HG03039 (cell line): ENCODE measurements around the gene ATP5PO.

Source experiments
- ATAC-seq: cut with Tn5 transposase; IDR thresholded peaks from one replicate; pipeline ENCODE4 v1.9.1; 2021; ENCODE audit warnings: mild to moderate bottlenecking, moderate library complexity; ENCODE audit not compliant: unreplicated experiment

The ATP5PO gene, protein sequence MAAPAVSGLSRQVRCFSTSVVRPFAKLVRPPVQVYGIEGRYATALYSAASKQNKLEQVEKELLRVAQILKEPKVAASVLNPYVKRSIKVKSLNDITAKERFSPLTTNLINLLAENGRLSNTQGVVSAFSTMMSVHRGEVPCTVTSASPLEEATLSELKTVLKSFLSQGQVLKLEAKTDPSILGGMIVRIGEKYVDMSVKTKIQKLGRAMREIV

DNA sequence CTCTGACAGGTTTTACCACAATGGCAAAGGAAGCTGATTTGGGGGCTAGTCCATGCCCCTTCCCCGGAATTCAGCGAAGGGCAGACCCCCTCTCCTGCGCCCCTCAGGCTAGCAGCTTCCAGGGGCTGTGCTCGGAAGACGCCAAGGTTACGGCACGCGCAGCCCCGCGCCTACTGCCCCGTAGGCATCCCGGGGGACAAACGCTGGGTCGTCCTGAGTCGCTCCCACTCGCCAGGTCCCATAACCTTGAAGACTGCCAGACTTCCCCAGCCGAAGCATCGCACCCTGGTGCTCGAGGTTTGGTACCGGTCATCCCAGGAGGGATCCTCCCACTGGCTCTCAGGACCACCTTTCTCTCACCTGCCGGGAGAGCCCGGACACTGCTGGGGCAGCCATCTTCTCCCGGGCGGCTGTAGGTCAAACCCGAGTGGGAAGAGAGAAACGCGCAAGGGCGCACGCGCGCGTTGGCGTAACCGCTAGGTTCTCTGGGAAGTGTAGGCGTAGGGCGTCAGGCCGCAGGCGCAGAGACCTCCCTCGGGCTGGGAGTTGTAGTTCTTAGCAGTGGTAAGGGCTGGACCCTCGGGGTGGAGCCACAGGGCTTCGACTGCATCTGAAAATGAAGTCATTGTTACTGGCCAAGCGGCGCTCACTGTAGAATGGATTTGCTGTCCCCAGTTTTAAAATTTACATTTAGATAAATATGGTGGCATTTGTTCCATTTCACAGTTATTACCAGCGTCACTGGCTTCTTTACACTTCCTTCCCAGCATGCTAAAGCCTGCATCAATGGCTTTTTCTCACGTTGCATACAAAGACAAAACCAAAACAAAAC lies at the start of gene ATP5PO:
Gene ATP5PO (minus strand): TSS at position 437 of the 832 bp plus-strand sequence. CDS start 41 bp downstream, at position 396.
- peak; percentile 97 for ATAC-seq

DNA sequence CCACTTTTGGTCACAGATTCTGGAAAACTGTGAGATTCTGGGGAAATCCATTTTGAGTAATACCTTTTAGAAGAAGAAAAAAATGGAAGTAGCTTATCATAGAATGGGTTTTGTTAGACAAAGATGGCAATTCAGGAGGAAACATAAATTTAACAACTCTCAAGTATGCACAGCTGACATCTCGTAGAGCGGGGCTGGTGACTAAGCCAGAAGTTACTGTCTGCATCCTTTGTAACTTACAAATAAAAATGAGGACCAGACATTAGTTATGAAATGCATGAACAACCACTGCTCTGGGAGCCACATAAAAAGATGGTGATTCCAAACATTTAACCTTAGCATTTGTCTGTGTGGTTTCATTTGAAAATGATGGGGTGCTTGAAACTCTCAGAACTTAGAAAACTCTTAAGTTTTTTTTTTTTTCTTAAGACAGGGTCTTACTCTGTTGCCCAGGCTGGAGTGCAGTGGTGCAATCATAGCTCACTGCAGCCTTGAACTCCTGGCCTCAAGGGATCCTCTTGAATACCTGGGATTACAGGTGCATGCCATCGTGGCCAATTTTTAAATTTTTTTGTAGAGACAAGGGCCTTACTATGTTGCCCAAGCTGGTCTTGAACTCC lies 49.2 kb upstream of the ATP5PO start:
- ATAC-seq: no peak

DNA sequence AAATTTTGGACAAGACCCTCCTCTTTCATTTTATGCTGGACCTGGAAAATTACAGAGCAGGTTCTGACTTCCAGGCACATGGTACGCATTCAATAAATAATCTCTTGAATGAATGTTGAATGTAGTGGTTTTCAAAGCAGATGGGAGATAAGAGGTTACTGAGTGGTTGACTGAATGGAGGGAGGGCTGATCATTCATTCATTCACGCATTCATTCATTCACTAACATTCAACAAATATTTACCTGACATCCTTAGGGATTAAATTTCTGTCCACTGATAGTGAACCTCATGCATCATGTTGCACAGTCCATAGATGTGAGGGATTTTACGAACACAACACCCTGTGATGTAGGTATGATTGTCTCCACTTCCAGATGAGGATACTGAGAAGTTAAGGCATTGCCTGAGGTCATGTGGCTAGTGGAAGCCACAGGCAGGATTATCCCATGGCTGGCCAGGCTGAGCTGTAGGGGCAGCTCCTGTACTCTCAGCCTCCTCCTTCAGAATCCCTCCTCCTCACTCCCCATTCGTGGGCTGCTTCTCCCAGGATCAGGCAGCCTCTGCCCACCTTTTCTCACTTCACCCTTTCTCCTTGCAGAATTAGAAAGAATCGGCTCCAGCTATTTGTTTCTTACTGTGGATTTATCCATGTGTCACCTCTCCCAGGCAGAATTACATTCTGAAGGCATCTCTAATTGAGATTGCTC lies 48.4 kb upstream of the ATP5PO start:
- no peak for ATAC-seq

DNA sequence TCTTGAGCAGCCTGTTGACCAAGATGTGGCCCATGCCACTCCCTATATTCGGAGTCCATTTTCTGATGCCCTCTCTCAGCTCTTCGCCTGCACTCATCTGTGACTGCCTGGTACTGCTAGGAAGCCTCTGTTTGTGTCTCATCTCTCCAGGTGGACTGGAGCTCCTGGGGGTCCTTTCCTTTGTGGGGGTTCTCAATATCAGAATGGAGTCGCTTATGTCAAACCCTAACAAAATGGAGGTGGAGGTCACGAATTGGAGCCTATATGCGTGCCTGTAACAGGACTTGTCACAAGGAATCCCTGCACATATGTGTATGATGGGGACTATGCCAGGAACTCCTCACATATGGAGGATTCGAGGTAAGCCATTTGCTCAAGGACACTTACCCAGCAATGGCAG lies 46.7 kb upstream of the ATP5PO start:
- ATAC-seq: no peak

DNA sequence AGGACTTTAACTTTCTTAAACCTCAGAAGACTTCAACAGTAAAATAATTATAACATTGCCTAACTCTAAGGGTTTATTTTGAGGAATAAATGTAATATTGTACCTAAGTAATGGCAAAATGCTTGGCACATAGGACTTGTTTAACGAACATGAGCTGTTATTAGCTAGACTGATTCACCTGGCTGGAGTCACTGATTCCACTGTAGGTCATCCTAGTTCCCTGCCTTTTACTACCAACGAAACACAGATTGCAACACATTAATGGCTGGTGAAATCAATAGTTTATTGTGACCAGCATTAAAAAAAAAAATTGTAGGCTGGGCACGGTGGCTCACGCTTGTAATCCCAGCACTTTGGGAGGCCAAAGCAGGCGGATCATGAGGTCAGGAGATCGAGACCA lies 45.5 kb upstream of the ATP5PO start:
- ATAC-seq: no peak

DNA sequence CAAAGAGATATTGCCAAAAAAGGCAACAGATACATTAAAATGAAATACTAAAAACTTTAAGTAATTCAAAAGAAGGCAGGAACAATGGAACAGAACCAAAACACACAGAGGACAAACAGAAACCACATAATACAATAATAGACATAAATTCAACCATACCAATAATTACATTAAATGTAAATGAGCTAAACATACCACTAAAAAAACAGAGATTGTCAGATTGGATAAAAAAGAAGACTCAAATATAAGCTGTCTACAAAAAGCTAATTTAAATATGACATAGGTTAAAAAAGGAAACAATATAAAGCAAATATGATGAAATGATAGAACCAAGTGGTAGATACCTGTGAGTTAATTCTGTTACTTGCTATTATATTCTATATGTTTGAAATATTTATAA lies 44.1 kb upstream of the ATP5PO start:
- no peak for ATAC-seq

DNA sequence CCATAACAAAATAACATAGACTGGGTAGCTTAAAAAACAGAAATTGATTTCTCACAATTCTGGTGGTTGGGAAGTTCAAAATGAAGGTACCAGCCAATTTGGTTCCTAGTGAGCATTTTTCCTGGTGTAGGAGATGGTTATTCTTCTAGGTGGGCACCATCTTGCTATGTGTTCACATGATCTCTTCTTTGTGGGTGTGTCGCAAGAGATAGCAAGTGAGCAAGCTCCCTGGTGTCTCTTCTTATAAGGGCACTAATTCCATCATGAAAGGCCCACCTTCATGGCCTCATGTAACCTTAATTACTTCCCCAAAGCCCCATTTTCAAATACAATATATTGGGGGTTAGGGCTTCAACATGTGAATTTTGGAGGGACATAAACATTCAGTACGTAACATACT lies 38.8 kb upstream of the ATP5PO start:
- no peak for ATAC-seq

DNA sequence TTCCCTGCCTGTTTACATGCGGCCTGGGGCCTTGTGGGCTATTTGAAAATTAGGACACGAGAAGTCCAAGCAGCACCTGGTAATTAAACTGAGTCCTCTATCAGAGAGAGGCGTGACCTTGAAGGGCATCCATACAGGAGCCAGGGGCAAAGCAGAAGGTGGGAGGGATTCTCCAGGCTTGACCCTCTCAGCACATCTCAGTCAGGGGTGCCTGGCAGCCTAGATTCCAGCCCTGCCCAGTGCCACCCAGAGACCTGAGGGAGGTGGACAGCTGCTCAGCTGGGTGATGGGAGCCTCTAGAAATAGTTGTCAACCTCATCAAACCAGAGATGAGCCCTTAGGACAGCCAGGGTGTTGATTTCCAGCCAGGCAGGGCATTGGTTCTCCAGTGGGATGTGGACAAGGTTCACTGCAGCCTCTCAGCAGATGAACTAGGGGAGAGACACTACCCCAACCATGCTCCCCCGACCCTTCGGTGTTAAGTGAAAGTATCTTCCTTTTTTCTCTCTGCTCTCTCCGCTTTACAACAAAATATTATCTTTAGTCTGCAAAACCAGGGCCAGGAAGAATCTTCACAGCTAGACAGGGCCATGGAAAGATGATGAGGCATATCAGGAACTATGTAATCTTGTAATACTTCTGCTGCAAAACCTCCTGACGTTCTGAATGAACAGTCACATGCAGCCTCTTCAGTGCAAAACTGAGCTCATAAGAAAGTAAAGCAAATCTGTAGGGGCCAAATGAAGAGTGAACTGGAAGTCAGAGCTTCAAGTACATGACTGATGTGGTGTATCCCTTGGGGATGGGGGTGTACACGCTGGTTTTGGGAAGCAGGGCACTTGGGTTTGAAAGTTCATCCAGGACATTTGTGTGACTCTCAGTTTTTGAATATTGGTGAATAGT lies 35.9 kb upstream of the ATP5PO start:
- ATAC-seq: no peak

DNA sequence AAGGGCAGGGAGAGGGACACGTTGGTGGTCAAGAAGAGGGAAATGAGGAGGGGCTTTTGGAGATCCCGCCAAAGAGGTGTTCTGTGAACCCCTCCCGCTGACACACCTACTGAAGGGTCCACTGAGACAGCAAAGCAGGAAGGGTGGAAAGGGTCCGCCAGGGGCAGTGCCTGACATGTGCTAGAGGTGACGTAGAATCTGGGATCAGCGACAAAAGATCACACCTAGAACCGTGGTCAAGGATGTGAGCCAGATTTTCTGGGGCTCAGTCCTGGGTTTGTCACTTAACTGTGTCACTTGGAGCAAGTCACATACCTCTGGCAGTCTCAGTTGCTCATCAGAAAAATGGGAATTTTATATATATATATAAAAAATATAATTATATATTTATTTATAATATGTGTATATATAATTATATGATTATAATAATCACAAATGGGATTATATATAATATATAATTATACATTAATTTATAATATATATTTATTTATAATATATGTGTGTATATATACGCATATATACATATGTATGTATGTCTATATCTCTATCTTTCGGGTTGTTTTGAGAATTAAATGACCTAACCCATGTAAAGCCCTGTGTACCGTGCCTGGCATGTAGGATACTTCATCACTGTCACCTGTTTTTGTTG lies 35.0 kb upstream of the ATP5PO start:
- no peak for ATAC-seq

DNA sequence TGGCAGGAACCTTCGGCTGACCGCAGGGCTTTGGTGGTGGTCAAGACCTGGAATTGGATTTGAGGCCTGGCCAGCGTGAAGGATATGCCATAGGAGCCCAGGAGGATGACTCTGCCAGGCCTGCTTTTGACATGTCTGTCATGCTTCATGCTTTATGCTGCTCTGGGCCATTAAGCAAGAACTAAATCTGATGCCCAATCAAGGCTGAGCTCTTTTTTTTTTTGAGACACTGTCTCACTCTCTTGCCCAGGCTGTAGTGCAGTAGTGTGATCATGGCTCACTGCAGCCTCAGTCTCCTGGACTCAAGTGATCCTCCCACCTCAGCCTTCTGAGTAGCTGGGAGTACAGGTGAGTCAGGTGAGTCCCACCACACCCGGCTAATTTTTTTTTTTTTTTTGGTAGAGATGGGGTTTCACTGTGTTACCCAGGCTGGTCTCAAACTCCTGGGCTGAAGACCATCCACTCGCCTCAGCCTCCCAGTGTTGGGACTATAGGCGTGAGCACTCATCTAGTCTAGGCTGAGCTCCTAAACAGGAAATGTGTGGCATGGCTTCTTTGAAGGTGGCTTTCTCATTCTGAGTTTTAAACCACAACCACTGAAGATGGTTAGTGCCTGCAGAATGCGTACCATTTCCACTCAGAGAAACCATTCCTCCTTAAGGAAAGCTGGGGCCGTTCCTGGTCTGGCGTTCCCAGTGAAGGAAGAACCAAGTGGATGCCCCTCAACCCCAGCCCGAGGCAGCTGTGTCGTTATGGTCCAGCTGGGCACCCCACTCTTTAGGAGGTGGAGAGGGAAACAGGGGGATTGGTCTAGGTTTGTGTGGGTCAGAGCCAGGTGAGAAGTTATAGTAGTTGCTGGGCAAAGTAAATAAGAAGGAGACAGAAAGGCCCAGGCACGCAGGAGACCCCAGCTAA lies 34.2 kb upstream of the ATP5PO start:
- no peak for ATAC-seq

DNA sequence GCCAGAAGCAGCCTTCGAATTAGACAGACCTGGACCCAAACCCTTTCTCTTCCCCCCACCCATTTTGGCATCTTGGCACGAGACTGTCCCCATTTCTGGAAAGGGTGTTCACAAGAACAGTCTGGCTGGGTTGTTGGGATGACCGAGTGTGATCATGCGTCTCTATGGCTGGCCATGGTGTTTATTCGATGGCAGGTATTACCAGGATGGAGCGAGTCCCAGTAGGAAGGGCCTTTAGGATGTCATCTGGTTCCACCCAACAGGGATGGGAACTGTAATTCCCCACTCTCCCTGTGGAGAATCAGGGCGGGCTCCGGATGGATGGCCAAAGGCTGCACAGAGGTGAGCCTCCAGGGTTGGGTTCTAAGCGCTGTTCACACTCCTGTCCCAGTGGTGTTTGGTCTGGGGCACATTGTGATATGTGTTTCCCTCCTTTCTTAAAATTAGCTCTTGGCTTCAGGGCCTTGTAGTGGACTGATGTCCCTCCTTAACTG lies 33.4 kb upstream of the ATP5PO start:
- ATAC-seq: no peak

DNA sequence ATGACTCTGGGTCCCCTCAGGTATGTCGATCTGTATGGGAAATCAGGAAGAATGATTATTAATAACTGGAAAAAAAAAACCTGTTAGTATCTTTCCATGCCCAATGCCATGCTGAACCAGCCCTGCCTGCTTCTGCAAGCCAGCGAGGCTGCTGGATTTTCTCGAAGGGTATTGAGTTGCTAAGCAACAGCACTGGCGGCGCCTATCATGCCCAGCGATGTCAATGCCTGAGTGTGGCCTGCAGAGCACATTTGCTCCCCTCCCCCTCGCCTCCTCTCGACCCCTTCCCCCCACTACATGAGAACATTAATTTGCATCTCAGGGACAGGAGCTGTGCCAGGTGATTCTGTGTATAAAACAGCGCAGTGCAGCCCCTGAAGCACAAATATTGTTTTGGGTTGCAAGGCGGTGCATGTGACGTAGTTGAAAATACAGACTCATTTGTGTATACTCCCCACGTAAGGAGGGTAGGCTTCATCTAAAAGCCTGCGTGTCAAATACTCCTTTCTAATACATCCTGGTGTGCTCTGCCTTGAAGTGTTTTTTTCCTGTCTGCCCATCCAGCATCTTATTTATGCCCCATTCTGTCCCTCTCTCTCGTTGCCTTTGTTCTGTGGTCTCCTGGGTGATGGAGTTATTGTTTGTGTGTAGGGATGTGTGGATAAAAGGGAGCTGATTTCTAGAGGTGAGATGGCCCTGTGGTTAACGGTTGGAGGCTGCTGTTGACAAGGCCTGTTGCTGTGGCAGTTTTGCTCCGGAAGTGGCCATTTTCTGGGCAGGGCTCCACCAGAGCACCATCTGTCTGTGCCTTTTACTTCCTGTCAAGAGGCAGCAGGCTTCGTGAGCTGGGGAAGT lies 32.7 kb upstream of the ATP5PO start:
- ATAC-seq: peak; percentile 34

DNA sequence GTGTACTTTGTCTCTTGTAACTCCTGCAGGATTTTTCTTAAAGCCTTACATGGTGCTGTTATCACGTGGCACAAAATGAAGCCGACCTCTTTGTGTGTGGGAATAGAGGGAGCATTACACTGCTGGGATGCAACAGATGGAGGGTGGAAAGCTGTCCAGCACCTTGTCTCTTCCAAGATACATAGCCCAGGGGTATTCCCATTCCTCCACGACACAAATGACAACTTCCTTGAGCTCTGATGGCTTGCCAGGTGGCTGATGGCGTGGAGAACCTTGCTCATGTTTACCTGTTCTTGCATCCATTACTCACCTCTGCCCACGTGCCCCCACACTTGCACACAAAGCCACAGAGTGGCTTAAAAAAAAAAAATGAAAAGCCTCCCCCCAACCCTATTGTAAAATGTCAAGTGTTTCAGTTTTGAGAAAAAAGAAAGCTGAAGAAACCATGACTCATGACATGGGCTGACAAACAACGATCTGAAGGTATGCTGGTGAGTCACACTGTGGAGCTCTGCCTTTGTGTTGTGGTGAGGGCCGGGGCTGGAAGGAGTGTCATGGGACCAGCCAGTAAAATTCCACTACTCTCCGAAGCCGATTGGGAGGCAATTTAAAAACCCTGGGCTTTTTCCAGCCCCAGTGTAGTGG lies 32.0 kb upstream of the ATP5PO start:
- ATAC-seq: peak; percentile 58

DNA sequence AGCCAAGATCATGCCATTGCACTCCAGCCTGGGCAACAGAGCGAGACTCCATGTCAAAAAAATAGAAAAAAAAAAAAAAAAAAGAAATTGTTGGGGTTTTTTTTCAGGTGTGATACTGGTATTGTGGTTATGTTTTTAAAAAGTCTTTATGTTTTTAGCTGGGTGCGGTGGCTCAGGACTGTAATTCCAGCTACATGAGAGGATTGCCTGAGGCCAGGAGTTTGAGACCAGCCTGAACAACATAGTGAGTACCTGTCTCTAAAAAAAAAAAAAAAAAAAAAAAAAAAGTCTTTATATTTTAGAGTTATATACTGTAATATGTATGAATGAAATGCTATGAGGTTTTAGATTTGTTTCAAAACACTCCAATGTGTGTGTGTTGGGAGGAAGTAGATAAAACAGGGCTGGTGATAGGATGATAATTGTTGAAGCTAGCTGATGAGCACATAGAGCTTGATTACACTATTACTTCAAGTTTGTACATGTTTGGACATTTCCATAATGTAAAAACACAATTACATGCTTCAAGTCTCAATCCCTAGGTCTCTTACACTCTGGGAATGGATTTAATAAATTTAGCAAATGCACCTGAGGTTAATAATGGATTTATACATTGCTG lies 30.2 kb upstream of the ATP5PO start:
- ATAC-seq: no peak

DNA sequence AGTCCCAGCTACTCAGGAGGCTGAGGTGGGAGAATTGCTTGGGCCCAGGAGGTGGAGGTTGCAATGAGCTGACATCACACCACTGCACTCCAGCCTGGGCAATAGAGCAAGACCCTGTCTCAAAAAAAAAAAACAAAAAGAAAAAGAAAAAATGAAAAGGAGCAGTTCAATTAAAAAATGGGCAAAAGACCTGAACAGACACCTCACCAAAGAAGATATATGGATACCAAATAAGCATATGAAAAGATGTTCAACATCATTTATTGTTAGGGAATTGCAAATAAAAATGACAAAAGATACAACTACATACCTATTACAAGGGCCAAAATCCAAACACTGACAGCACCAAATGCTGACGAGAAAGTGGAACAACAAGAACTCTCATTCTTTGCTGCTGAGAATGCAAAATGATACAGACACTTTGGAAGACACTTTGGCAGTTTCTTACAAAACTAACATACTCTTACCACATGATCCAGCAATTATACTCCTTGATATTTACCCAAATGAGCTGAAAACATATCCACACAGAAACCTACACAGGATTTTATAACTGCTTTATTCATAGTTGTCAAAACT lies 28.7 kb upstream of the ATP5PO start:
- no peak for ATAC-seq

DNA sequence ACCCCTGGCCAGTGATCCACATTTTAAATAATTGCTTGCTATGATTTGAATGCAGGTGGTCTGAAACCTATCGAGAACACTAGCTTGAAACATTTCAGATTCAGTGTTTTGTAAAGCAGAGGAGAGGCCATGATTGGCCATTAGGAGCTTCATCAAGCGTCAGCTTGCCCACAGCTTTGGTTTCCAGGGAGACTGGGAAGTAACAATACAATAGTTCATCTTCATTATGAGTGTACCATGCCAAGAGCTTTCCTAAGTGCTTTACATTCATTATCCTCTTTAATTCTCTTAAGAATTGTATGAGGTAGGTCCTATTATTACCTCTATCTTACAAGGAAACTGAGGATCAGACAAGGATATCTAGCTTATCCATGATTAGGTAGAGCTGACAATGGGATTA lies 27.7 kb upstream of the ATP5PO start:
- no peak for ATAC-seq
